HepG2 (cell line): ENCODE data around the gene PPP4R3A. TPM values are rescaled to one million over a fixed set of nuclear protein-coding genes. Genes with fewer than 3 reads are reported as not detected.

Source experiments
- ATAC-seq: fragments of 200-7000 bp; cut with Tn5 transposase; 3 replicates; pipeline ENCODE4 v1.9.1; 2020; ENCODE audit warnings: mild to moderate bottlenecking, moderate library complexity
- BruUV-seq: library from RNA; stranded (reverse); fragments of 400-500 nt; replicated peaks from 2 replicates; lab custom pipeline; 2021; lab: Mats Ljungman, UMichigan
- CTCF ChIA-PET: fragments of 300-600 bp; formaldehyde crosslinking; extraction: SDS; loops from one replicate; lab custom pipeline; 2021; ENCODE audit warnings: low total read pairs, inconsistent platforms, low intra/inter-chr PET ratio; lab: Yijun Ruan, JAX
- POLR2A ChIA-PET: fragments of 350-600 bp; sonication (Branson Sonifier 250); formaldehyde crosslinking; loops from one replicate; lab custom pipeline; 2020; ENCODE audit warnings: antibody characterized with exemption, inconsistent platforms; lab: Yijun Ruan, JAX
- DNase-seq: peaks from one replicate; pipeline ENCODE4 v3.0.0-alpha.2; 2015; ENCODE audit warnings: low spot score
- FAIRE-seq: peaks from 3 replicates; lab custom pipeline; 2011; peaks lifted over from hg19 to GRCh38; lab: Jason Lieb, UNC
- H2AFZ ChIP-seq: one replicate; pipeline ENCODE4 v1.6.1; 2011; ENCODE audit warnings: low read length, inconsistent platforms
- H3K27ac ChIP-seq: fragments of 300-600 bp; 3 replicates; pipeline ENCODE4 v1.8.0; 2011; ENCODE audit warnings: mixed run types, mild to moderate bottlenecking, mixed read lengths, low read length, inconsistent platforms; ENCODE audit not compliant: insufficient read depth; ENCODE audit errors: extremely low read length
- H3K27me3 ChIP-seq, 2 experiments: fragments of 200-600 bp in 1 of 2; 2 replicates in 1 of 2; 3 replicates in 1 of 2; pipeline versions ENCODE4 v1.6.0 to v1.8.0; 2011; ENCODE audit warnings: low read length in 2 of 2, mild to moderate bottlenecking in 2 of 2, moderate library complexity in 2 of 2, inconsistent platforms in 1 of 2; ENCODE audit not compliant: insufficient read depth in 2 of 2, control insufficient read depth in 1 of 2
- H3K36me3 ChIP-seq, 2 experiments: fragments of 200-600 bp in 1 of 2; replicated peaks in 1 of 2; 2 replicates in 1 of 2; 3 replicates in 1 of 2; pipeline versions ENCODE4 v1.5.1 to v1.8.0; 2011; ENCODE audit warnings: low read length in 2 of 2, inconsistent platforms in 1 of 2; ENCODE audit not compliant: insufficient read depth in 2 of 2, control insufficient read depth in 1 of 2
- H3K4me1 ChIP-seq: 2 replicates; pipeline ENCODE4 v1.5.1; 2012; ENCODE audit warnings: low read length, inconsistent platforms; ENCODE audit not compliant: insufficient read depth
- H3K4me2 ChIP-seq: 2 replicates; pipeline ENCODE4 v1.6.0; 2011; ENCODE audit warnings: low read depth, low read length, inconsistent platforms
- H3K4me3 ChIP-seq, 3 experiments: fragments of 200-600 bp in 1 of 3; sonication (generic), shearing (Covaris generic) in 1 of 3; replicated peaks in 1 of 3; 2 replicates each; pipeline ENCODE4 v1.5.1; 2011 to 2016; ENCODE audit warnings: low read length in 3 of 3, inconsistent platforms in 2 of 3, low read depth in 2 of 3, mild to moderate bottlenecking in 2 of 3, control low read depth in 1 of 3, mixed read lengths in 1 of 3; ENCODE audit not compliant: insufficient read depth in 1 of 3
- H3K79me2 ChIP-seq: one replicate; pipeline ENCODE4 v1.6.1; 2011; ENCODE audit warnings: low read length, inconsistent platforms; ENCODE audit not compliant: insufficient read depth
- H3K9ac ChIP-seq: 2 replicates; pipeline ENCODE4 v1.6.0; 2011; ENCODE audit warnings: mild to moderate bottlenecking, low read depth, low read length, inconsistent platforms; ENCODE audit not compliant: insufficient read depth
- H3K9me3 ChIP-seq: 2 replicates; pipeline ENCODE4 v1.5.1; 2012; ENCODE audit warnings: mild to moderate bottlenecking, low read length
- H4K20me1 ChIP-seq: 2 replicates; pipeline ENCODE4 v1.6.0; 2011; ENCODE audit warnings: inconsistent platforms, mild to moderate bottlenecking, low read length, moderate library complexity; ENCODE audit not compliant: insufficient read depth
- BRCA1 ChIP-seq: sonication (generic); formaldehyde crosslinking; IDR thresholded peaks from 2 replicates; pipeline ENCODE4 v1.4.0; 2020; ENCODE audit warnings: missing genetic modification reagents
- HIC2 ChIP-seq: sonication (generic); formaldehyde crosslinking; IDR thresholded peaks from 2 replicates; pipeline ENCODE4 v1.9.0; 2022; ENCODE audit warnings: low read depth, missing genetic modification reagents
- HOXA5 ChIP-seq: sonication (generic); formaldehyde crosslinking; IDR thresholded peaks from 2 replicates; pipeline ENCODE4 v1.4.0; 2020; ENCODE audit warnings: missing genetic modification reagents
- IRF9 ChIP-seq: sonication (generic); formaldehyde crosslinking; IDR thresholded peaks from 2 replicates; pipeline ENCODE4 v1.8.0; 2022; ENCODE audit warnings: missing genetic modification reagents, mild to moderate bottlenecking, borderline replicate concordance
- JUN ChIP-seq: sonication (generic); formaldehyde crosslinking; IDR thresholded peaks from 2 replicates; pipeline ENCODE4 v1.4.0; 2020; ENCODE audit warnings: mild to moderate bottlenecking, missing genetic modification reagents
- MAFK ChIP-seq, 2 experiments: IDR thresholded peaks in 1 of 2; conservative IDR thresholded peaks in 1 of 2; 2 replicates each; pipeline ENCODE4 v1.6.1; 2011; ENCODE audit warnings: improper control_type of control experiment in 2 of 2, low read length in 2 of 2
- SIX4 ChIP-seq: sonication (generic); formaldehyde crosslinking; IDR thresholded peaks from 2 replicates; pipeline ENCODE4 v1.4.0; 2020; ENCODE audit warnings: missing genetic modification reagents
- TEF ChIP-seq: sonication (generic); formaldehyde crosslinking; IDR thresholded peaks from 2 replicates; pipeline ENCODE4 v1.5.0; 2020; ENCODE audit warnings: missing genetic modification reagents
- ZBED4 ChIP-seq: sonication (generic); formaldehyde crosslinking; IDR thresholded peaks from 2 replicates; pipeline ENCODE4 v1.4.0; 2020; ENCODE audit warnings: missing genetic modification reagents, borderline replicate concordance
- WGBS: methylation state at CpG from one replicate; pipeline ENCODE4 v1.1.6; 2017; ENCODE audit warnings: low lambda C conversion rate; 5-methylcytosine and 5-hydroxymethylcytosine counted together
- in situ Hi-C: cut with HindIII; loops from 2 replicates; pipeline ENCODE4 v1.10.0; 2017; ENCODE audit warnings: low pct_unique_long_range_greater_than_20kb; ENCODE audit not compliant: extremely low pct_ligation_motif_present
- intact Hi-C: fragments of 100-400 bp; cut with micrococcal nuclease; formaldehyde crosslinking; loops from one replicate; pipeline ENCODE4 v1.10.0; 2022; ENCODE audit not compliant: unreplicated experiment
- polyA plus RNA-seq, 8 experiments: library from polyadenylated mRNA; depleted of rRNA in 3 of 8; stranded (reverse) in 7 of 8; unstranded in 1 of 8; fragments of >200 nt; fragmentation: Illumina TruSeq in 4 of 8; extraction: Trizol in 4 of 8; gene quantifications; 2 replicates each; pipeline versions ENCODE4 v1.2.1 to v1.2.3, GENCODE V29; 2011 to 2016; ENCODE audit warnings: low read depth in 4 of 8, missing spikeins in 1 of 8, mixed read lengths in 1 of 8; ENCODE audit not compliant: insufficient read depth in 1 of 8
- total RNA-seq, 5 experiments: library from RNA; depleted of rRNA; stranded (reverse); fragments of >200 nt; fragmentation: Illumina TruSeq; extraction: Trizol; gene quantifications; 2 replicates each; pipeline ENCODE4 v1.2.3, GENCODE V29; 2016; ENCODE audit warnings: low read depth in 1 of 5

PPP4R3A gene
- total and polyA plus RNA-seq, 2 of the 13 experiments (the other 11 are each of a cell fraction or from before 2014, with no cell fraction given): 22.5 to 57.4 TPM

GRCh38 chr14:91533623-91534022 lies 23.5 kb upstream of the PPP4R3A start:
- POLR2A ChIA-PET: no interaction called here

GRCh38 chr14:91523972-91524371 lies 13.9 kb upstream of the PPP4R3A start:
- no peak for TF ChIP-seq JUN
- no peak for TF ChIP-seq SIX4
- no peak for TF ChIP-seq BRCA1
- no peak for TF ChIP-seq TEF (CRISPR knock-in tag)
- TF ChIP-seq ZBED4 (CRISPR knock-in tag): no peak
- TF ChIP-seq IRF9 (CRISPR knock-in tag): no peak
- TF ChIP-seq MAFK (conservative IDR thresholded peaks at IDR 0.05 in 1 of 2, IDR thresholded peaks at IDR 0.05 in 1 of 2; ENCODE audit: low read length in 2 of 2): no peak
- no peak overlapping the region for H3K4me3 ChIP-seq
- no peak overlapping the region for H3K9ac ChIP-seq
- FAIRE-seq (no peak), ATAC-seq (peak; percentile 56; the same call in 2 of the 3 replicates), DNase-seq (no peak)
- no TSS peak for BruUV-seq
- no peaks in the 10 kb centered on the region for H4K20me1 ChIP-seq
- H3K4me1 ChIP-seq: peaks cover 15% of the 10 kb centered on the region
- H3K79me2 ChIP-seq: no peaks in the 10 kb centered on the region
- no peak overlapping the region for H2AFZ ChIP-seq
- H3K36me3 ChIP-seq: no peaks in the 10 kb centered on the region
- H3K27ac ChIP-seq: no peak overlapping the region
- no peaks in the 10 kb centered on the region; a peak in 1 of 5 replicates for H3K27me3 ChIP-seq
- CTCF ChIA-PET: no interaction called here
- H3K9me3 ChIP-seq: peaks cover 7% of the 10 kb centered on the region; the same call in 1 of the 2 replicates
- in situ Hi-C loops: no loop called here
- 33% methylated on average over 3 of the region's 3 CpGs for WGBS
- no peak overlapping the region for H3K4me2 ChIP-seq
- intact Hi-C loops: no loop called here
- POLR2A ChIA-PET: no interaction called here

More at GRCh38 chr14:91533623-91534022, 23.5 kb upstream of the PPP4R3A start:
- Histone ChIP-seq H3K4me3 (no peak overlapping the region), H3K36me3 (no peaks in the 10 kb centered on the region), H4K20me1 (no peaks in the 10 kb centered on the region), H3K9me3 (peaks cover 4% of the 10 kb centered on the region; the same call in 1 of the 2 replicates), H3K4me1 (peaks cover 21% of the 10 kb centered on the region), H3K9ac (no peak overlapping the region), H3K27ac (no peak overlapping the region), H3K27me3 (no peaks in the 10 kb centered on the region), H3K79me2 (no peaks in the 10 kb centered on the region), H3K4me2 (no peak overlapping the region), H2AFZ (no peak overlapping the region)
- WGBS: 49% methylated on average over 3 of the region's 3 CpGs
- no TSS peak for BruUV-seq
- no peak for ATAC-seq
- CTCF ChIA-PET: no interaction called here
- intact Hi-C loops: no loop called here
- no peak for TF ChIP-seq HIC2
- TF ChIP-seq HOXA5 (CRISPR knock-in tag): no peak
- no peak for DNase-seq
- in situ Hi-C loops: no loop called here
- no peak for FAIRE-seq
